Activated CD8-positive, alpha-beta memory T cell treated with anti-CD3 and anti-CD28 coated beads for 4 hours (primary cell): ENCODE results near the gene ERICH6.
A peak's percentile ranks its signal among the peaks of the same experiment; 100 is the strongest.

Experiments
- DNase-seq, 2 donors: peaks; one replicate each; pipeline ENCODE4 v3.0.0-alpha.2; 2020; ENCODE audit warnings: low read depth in 2 of 2

The ERICH6 gene

DNA sequence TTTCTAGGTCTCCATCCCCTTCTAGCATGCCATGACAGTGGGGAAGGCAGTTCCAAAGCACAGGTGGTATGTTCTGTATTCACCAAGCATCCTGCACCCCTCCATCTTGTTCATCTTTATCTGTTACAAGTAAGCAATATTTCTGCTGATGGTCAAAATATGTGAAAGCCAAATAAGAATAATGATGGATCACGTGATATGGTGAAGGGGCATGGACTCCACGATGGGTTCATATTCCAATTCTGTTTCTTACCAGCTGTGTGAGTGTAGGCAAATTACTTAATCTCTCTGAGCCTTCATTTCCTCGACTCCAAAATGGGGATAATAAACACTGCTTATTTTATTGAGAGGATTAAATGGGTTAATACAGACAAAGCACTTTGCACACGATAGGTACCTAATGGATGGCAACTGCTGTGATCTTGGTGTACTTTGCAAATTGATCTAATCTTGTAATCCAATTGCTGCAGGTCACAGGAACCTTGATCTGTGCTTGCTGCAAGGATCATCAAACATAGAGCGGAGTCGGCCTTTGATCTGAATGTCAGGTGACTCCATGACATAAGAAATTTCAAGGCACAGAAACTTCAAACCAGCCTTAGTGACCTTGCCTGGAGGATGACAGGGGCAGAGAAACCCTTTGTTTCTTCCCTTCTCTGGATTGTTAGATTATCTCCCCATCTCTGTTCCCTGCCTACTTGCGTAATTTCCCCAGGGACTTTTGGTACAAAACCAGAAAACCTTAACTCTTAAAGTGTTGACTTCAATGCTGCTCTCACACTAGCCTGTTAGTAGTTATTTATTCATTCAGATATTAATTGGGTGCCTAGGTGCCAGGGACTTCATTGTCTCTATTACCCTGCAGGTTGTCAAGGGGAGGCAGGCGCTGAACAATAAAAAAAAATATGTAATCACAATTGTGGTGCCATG, 33.4 kb upstream of the ERICH6 start:
- no peak for DNase-seq

DNA sequence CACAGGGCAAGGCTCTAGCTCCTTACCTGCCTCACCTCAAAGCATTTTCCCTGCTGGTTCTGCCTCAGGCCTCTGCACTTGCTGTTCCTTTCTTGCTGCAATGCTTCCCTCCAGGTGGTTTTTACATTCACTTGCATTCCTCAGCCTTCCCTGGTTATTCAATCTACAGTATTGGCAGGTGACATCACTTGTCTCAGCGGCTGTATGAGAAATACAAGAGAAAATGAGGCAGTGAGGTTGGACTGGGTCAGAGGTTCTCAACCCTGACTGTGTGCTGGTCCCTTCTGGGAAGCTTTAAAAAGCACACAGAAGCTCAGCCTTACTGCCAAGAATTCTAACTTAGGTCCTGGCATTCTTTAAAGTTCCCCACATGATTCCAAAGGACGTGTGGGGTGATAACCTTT, 32.6 kb upstream of the ERICH6 start:
- DNase-seq, result no peak

DNA sequence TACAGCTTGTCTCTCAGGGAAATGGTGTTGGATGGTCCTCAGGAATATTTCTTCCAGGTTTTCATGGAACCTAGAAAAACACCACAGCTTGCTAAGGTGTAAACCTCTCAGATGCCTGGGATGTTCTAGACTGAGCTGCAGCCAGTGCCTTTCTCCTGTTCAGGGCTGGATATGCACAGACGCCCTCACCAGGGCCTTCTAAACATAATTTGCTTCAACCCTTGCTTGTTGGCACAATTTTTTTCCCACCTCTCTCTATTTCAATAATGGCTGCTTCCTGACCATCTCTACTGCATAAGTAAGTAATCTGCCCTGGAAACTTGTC, 31.0 kb upstream of the ERICH6 start:
- no peak for DNase-seq

DNA sequence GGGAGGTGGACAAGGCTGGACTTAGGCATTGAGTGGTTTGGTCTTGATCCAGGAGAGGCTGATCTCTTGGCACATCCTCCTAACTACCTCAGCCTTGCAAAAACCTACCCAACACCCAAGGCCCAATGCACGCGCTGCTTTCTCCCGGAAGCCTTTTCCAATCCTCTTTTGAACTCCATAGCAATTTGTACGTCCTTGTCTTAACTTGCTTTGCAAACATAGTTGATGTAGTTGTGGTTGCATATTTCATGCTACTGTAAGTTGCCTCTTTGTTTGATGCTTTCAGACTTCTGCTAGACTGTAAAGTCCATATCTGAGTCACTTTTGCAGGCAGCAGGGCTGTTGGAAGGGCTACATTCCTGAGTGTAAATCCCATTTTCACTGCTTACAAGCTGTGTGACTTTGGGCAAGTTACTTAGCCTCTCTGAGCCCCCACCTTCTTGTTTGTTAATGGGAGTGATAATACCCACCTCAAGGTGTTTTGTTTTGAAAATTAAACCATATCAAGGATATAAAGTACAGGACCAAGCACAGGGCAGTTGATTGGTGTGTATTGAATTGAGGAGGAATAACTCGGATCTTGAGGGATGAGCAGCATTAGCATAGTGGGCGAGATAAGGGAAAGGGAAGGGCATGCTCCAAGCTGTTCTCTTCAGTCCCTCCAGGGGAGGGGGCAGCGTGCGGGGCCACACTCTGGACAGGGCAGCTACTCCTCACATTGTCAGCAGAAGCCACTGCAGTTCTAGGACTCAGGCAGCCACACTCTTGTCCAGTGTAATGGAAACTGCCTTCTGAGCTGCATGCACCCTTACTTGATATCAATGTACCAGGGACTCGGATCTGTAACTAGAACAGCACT, 30.4 kb upstream of the ERICH6 start:
- no peak for DNase-seq

DNA sequence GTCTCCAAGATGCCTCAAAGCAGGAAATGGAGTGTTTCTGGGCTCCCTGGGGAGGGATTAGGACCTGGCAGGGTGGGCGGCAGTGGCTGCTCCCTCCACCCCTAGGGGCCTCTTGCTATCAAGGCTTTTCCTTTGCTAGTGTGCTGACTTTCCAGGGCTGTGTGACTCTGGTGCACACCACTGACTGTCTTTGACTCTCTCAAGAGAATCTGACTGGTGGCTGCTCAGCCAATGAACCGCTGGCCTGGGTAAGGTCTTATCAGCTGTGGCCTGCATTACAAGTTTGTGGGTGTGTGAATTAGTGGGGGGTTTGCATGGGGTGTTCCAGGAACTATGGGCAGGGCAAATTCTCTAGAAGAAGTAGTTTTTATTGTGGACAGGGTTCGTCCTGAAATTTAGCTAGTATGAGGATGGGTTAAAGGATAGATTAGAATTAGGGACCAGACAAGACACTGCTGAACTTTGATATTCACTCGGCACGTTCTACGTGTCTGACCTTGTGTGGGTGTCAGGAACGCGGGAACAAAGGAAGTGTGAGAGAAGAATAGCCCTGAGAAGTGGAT, 29.7 kb upstream of the ERICH6 start:
- DNase-seq, result no peak

DNA sequence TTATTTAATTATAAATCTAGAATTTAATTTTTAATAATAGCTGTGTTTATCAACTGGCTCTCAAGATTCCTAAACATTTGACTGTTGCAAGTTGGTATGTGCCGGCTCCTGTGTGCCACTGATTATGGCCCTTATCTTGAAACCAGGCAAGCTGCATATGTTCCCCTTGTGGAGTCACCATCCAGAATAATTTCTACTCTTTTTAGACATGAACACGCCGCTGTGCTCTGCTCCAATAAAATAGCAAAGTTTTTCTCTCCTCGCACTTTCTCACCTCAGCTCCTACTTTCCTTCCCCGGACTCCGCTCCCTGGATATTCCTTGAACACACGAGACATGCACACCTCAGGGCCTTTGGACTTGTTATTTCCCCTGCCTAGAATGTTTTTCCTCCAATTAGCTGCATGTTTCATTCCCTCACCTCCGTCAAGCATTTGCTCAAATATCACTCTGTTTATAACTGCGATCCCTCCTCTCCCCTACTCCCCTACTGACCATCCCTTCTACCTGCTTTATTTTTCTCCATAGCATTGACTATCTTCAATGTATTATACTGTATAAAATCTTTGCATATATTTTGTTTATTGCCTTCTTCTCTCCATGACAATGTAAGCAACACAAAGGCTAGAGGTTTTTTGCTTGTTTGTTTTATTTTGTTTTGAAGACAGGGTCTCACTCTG, 26.1 kb upstream of the ERICH6 start:
- DNase-seq, result no peak

DNA sequence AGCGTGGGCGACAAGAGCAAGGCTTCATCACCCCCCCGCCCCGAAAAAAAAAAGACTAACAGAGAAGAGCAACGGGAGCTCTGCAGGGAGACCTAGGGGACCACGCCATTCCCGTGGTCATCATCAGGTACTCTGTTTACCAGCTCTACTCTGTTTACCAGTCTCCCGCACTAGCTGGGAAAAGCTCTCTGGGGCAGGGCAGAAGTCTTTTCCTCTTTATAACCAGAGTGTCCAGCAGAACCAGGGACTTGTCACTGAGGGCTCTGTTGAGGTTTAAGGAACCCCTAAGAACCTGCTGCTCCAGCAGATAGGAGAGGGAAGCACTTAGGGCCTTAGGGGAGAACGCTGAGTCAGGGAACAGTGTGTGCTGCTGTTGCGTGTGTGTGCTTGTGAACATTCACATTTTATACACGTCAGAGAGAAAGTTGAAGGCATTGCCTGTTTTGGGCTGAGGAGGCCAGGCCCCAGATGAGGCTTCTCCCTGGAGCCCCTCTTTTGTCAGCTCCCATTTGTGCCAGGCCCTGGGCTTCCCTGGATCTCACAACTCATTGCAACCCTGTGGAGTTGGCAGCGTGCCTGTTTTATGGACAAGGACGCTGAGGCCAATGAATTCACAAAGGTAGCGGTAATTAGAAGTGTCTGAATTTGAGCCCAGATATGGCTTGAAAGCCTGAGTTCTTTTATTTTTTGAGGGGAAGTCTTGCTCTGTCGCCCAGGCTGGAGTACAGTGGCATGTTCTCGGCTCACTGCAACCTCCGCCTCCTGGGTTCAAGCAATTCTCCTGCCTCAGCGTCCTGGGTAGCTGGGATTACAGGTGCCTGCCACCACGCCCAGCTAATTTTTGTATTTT, 24.2 kb upstream of the ERICH6 start:
- DNase-seq, result no peak

DNA sequence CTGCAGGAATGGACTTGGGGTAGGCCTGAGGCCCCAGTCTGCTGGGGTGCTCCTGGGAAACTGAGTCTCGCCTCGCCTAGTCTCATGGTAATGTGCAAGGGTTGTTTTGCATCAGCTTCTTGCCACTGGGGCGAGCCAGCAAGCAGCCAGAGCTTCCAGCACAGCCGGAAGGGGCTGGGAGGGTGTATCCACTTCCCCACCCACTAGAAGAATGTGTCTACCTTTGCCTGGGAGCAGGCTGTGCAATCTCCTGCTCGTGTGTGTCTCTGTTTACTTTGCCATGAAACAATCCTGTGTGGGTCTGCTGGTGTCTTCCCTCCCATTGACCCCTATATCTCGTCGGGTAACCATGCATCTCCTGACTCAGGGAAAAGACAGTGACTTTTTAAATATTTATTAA, 21.8 kb upstream of the ERICH6 start:
- no peak for DNase-seq

DNA sequence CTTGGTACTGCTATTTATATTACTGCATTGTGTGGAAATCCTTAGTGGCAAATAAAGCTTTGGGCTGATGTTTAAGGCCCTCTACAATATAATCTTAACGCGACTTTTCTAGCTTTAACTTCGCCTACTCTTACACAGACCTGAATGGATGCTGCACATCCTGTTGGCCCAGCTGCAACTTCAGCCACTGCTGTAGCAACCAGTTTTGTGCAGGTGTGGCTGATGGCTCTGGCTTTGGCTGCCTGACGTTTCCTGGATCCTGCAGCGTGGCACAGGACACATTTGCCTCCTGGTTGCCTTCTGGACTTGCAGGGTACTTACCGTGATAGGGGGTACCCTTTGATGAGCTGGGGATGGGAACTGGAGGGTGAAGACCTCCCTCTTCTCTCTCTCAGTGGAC, 20.2 kb upstream of the ERICH6 start:
- no peak for DNase-seq

DNA sequence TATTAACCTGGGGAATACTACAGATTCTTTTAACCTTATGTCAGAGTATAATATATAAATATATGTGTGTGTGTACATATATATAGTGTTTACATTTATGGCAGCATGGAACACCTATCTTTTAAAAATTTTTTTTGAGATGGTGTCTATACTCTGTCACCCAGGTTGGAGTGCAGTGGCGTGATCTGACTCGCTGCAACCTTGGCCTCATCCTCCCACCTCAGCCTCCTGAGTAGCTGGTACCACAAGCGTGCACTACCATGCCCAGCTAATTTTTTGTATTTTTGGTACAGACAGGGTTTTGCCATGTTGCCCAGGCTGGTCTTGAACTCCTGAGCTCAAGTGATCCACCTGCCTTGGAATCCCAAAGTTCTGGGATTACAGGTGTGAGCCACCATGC, 18.5 kb upstream of the ERICH6 start:
- no peak for DNase-seq

DNA sequence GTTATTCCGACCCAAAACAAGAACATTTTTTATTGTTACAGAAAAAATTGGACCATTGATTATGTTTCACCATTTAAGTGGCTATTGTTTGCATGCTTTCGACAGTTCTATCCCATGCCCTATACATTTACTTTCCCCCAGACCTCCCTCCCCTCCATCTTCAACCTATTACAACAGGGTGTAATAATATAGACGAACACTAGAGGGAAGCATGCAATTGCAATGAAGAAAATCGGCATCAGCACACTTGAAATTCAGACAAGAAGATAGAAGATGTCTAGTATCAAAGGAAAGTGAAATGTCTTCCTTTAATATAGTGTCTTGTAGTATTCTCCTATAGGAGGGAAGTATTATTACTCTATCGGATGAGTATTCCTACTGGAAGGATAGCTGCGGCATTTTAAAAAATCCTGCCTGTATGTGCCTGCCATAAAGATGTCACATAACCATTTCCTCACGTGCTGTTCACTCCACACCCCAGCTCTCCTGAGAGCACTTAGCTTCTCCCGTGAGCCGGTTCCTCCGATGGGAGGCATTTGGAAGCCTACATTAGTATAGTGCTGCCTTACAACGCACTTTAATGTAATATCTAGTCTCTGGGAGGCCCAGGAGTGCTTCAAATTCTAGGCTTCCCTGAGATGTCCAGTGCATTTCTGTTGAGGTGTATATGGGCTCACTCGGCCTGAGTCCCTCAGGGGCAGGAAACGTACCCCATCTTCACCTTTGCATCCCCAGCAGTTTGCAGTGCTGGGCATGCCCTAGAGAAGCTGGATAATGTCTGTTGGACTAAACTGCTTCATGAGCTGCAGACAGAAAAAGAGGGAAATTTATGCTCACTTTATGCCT, 17.8 kb upstream of the ERICH6 start:
- DNase-seq, result no peak

DNA sequence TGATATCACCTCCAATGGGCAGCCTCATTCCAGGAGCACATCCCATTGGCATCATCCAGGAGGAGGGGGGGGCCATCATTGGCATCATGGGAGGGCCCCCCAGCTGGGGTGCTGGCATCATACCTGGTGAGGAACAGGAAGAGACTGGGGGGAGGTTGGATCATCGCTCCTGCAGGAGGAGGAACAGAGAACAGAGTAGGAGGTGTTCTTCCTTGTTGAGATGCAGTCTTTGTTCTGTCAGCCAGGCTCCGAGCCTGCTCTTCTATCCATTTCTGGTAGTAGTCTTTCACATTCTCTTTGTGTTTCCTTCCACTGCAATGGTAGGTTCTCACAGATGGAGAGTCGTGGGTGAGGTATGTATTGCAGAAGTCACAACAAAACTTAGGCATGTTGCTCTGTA, 16.7 kb upstream of the ERICH6 start:
- DNase-seq, result no peak

DNA sequence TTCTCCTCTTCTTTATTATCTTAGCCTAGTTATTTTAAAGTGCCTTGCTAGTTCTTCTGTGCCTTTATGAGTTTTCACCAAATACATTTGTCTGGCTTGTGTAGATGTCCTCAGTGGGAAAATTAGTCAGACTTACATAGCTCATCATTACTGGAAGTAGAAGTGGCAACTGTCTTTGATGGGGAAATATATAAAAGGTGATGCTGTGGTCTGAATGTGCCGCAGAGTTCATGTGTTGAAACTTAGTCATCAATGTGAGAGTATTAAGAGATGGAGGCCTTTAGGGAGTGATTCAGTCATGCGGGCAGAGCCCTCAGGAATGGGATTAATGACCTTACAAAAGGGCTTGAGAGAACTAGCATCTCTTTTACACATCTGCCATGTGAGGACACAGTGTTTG, 6.4 kb upstream of the ERICH6 start:
- DNase-seq, result no peak

DNA sequence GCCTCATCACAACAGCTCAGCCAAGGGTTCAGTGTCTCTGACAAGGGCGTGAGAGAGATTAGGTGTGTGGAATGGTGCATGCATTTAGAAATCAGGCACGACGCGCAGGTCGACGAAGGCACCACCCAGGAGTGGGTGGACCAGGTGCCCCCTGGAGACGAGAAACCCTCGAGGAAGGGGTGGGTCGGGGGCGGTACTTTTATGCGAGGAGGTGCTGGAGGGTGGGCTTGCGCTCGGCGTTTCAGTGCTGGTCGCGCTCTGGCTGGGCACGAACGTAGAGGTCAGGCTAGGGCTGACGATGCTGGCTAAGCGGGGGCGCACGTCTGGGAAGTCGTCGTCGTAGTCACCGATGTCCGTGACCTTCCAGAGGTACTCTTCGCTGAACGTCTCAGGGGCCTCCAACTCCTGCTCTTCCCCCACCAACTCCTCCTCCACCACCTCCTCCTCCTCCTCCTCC, 393 bp downstream of the ERICH6 start:
- peak; percentile 4 to 13 for DNase-seq

DNA sequence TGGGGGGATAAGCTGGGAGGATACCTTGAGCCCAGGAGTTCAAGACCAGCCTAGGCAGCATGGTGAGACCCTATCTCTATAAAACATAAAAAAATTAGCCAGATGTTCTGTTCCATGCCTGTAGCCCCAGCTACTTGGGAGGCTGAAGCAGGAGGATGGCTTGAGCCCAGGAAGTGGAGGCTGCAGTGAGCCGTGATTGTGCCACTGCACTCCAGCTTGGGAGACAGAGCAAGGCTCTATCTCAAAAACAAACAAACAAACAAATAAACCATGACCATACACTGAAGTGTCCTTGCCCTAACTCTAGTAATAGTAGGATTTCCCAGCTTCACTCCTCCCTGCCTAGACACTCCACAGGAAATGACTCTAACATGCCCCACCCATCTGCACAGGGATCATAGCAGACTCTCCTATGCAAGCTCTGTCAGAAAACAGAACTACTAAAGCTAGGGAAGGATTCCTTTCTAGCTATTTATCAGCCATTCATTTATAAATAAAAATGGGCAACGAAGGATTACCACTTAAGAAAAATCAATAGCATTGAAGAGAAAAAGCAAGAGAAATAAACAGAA, 4.6 kb downstream of the ERICH6 start:
- DNase-seq, result no peak

DNA sequence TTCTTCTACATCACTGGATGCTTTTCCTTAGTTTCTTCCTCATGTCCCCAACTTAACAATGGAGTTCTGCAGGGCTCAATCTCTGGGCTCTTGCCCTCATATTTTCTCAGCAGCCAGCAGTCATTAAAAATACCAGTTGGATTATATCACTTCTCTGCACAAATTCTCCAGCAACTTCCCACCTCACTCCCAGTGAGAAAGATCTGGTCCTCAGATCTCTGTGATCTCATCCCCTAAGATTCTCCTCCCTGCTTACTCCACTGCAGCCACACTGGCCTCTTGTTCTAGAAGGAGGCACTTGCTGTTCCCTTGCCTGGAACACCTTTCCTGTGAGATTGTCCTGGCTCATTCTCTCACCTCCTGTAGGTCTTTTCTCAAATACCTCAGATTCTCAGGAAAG, 6.1 kb downstream of the ERICH6 start:
- DNase-seq, result no peak

DNA sequence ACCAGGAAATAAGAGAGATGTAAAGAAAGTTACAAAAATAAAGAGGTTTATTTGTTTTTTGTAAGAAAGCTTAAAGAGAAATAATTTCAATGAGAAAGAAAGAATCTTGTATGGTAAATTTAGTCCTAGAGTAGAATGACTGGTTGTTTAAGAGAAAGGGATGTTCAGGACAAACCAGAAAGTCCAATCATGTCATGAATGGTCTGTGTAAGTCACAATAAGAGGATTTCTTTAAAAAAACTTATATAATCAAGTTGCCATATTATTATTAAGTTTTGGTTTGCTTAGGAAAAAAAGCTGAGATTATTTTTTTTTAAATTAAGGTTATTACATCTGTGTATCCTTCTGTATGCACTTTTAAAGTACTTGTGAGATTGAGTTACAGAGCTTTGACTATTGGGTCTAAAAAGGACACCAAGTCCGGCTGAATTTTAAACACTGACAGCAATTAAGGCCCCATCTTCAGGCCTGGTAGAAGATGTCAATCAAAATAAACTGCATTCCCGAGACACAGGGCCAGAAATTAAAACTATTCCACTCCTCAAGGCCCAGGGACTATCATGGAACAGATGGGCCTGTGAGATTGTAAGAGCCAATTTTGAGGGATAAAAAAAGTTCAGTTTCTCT, 12.2 kb downstream of the ERICH6 start:
- DNase-seq, result no peak

DNA sequence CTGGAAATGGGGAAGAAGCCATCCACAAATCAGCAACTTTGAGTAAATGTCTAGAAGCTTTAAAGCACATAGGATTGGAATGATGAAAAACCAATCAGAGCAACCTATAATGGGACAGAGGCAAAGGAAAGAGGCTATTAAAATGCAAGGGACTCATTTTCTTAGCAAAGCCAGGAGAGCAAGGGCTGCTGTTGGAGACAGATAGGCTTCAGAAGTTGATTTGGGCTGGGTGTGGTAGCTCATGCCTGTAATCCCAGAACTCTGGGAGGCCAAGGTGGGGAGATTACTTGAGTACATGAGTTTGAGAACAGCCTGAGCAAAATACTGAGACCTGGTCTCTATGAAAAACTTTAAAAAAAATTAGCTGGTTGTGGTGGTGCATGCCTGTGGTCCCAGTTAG, 16.1 kb downstream of the ERICH6 start:
- no peak for DNase-seq

DNA sequence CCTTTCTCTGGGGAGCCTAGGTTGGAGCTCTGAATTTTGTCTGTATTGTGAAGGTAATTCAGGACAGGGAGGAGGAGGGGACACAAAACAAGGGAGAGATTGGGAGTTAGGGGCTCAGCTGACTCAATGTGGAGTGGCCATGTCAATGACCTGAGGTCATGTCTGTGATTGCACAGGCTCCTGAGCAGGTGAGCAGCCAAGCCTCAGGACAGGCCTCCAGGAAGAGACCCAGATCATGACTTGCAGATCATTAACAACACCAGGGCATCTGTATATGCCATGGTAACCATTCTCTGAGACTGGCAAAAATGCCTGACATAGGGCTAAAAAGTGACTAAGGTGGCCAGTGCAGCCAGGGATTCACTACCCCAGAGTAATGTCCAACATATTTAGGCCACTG, 20.9 kb downstream of the ERICH6 start:
- no peak for DNase-seq
